NCI-H524 (cell line): ENCODE data around the gene KCNN1.
"Not testable (repeated sequence)": the region's sequence is repeated elsewhere in the genome, so short reads cannot be mapped to it uniquely, and the experiment has no call there.

Source experiments
- DNase-seq, 2 experiments: peaks; one replicate each; lab custom pipeline; 2025; lab: John Stamatoyannopoulos, UW

The KCNN1 gene

GRCh38 chr19:17969096-17969792, 2.3 kb downstream of the KCNN1 start:
- no peak for DNase-seq

- DNase-seq, result no peak
Observed at GRCh38 chr19:17972230-17972629, 5.3 kb downstream of the KCNN1 start.

- no peak for DNase-seq
Observed at GRCh38 chr19:17973759-17974158, 6.9 kb downstream of the KCNN1 start.

DNA sequence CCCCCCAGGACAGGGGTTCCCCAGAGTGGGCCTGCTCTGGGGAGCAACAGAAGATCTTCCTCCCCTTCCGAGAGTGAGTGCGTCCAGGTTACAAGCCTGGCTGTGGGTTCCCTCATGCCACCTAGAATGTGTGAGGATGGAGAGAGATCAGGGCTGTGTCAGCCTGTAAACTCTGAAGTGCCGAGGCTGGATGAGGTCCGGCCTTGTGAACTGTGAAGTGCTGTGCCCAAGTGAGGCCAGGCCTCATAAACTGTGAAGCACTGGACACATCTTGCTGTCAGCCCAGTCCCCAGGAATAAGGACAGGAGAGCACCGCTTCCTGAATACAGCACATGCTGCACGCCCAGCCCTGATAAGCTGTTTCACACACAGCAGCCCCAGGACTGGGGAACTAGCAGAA, 7.6 kb downstream of the KCNN1 start:
- no peak for DNase-seq

DNA sequence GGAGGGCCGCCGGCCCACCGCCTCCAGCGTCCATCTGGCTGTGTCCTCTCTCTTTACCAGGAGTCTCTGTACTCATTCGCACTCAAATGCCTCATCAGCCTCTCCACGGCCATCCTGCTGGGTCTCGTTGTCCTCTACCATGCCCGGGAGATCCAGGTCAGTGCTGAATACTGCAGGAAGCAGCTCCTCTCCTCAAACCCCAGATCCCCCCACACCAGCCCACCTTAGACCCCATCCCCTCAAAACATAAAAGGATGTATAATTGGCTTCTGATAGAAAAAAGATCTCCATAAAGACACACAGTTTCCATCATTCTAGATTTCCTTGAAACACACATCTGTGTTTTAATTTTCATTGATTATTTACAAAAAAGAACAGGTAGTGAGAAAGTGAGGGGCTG, 8.1 kb downstream of the KCNN1 start:
- DNase-seq, result no peak

- no peak for DNase-seq
Observed at GRCh38 chr19:17977021-17977420, 10.1 kb downstream of the KCNN1 start.

GRCh38 chr19:17977488-17977887, 10.6 kb downstream of the KCNN1 start:
- no peak for DNase-seq

- no peak for DNase-seq
Observed at GRCh38 chr19:17981611-17982010, 14.7 kb downstream of the KCNN1 start.

- DNase-seq, result no peak
Observed at GRCh38 chr19:17982430-17982829, 15.5 kb downstream of the KCNN1 start.

DNA sequence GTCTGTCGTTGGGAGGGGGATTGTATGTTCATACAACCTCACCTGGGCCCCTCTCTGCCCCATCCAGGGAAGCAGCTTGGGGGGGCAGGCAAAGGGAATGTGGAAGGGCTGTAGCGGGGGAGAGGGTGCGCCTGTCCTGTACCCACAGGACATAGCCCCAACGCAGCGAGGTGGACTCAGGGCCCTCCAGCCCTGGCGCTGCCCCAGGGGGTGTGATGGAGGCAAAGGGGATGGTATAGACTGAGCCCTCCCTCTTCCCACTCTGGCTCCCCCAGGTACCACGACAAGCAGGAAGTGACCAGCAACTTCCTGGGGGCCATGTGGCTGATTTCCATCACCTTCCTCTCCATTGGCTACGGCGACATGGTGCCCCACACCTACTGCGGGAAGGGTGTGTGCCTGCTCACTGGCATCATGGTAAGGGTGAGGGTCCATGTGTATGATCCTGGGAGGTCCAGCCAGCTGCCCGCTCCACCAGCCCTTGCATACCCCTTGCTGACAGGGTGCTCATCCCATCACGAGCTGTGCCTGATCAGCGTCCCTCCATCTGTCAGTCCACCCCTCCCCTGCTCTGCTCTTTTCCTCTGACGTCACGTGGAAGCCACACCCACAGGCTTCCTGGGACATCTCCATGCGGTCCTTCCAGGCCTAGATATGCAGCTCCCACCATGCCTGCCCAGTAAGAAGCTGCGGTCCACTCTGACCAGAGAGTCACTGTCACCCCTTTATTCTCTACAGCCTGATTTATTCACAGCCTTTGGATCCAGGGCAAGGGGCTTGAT, 18.3 kb downstream of the KCNN1 start:
- DNase-seq, result no peak

DNA sequence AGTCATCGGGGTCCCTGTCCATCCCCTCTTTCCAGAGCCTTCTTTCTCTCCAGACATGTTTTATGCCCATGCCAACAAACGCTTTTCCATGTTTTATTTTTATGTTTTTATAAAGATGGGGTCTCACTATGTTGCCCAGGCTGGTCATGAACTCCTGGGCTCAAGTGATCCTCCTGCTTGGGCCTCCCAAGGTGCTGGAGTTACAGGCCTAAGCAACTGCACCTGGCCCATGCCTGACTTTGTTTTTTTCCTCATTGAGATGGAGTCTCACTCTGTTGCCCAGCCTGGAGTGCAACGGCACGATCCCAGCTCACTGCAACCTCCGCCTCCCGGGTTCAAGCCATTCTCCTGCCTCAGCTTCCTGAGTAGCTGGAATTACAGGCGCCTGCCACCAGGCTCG, 19.7 kb downstream of the KCNN1 start:
- DNase-seq, result not testable (repeated sequence)

GRCh38 chr19:17988161-17988560, 21.3 kb downstream of the KCNN1 start:
- DNase-seq, result no peak

- no peak for DNase-seq
Observed at GRCh38 chr19:17989425-17990094, 22.7 kb downstream of the KCNN1 start.

DNA sequence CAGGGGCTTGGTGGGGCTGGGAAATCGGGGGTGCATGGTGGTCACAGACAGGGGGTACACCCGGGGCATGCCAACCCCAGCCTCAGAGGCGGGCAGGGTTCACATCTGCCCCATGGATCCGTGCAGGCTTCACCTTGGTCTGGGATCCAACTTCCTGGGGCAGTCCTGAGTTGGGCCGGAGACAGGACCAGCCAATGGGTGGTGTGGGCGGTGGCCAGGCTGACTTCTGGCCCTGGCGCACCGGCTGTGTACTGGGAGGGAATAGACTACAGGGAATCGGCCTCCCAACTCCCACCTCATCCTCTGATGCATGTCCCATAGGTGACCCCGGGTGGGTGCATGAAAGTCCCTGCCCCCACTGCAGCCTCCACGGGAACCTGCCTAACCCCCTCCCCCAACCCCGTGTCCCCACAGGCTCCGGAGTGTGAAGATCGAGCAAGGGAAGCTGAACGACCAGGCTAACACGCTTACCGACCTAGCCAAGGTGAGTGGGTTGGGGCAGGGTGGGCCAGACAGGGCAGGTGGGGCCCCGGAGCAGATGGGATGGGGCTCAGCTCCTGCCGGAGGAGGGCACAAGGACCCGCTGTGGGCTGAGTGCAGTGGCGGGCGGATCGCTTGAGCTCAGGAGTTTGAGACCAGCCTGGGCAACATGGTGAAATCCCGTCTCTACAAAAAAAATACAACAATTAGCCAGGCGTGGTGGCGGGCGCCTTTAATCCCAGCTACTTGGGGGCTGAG, 26.3 kb downstream of the KCNN1 start:
- no peak for DNase-seq

GRCh38 chr19:17996826-17997316, 30.0 kb downstream of the KCNN1 start:
- peak; percentile 22 to 76 for DNase-seq

GRCh38 chr19:17997969-17998826, 31.3 kb downstream of the KCNN1 start:
- DNase-seq, result no peak

DNA sequence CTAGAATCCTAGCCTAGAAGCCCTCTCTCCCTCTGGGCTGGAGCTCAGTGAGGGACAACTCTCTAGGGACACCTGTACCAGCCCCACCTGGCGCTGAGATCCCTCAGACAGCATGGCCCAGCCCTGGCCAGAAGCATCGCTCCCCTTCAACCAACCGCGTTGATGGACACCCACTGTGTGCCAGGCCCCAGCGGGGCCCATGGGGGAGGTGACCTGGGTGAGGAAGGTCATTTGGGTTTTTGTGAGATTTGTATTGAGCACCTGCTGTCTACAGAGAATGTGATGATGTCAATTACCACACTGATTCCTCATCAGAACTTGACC, 31.9 kb downstream of the KCNN1 start:
- no peak for DNase-seq

- DNase-seq, result no peak
Observed at GRCh38 chr19:17999684-18000479, 33.0 kb downstream of the KCNN1 start.

DNA sequence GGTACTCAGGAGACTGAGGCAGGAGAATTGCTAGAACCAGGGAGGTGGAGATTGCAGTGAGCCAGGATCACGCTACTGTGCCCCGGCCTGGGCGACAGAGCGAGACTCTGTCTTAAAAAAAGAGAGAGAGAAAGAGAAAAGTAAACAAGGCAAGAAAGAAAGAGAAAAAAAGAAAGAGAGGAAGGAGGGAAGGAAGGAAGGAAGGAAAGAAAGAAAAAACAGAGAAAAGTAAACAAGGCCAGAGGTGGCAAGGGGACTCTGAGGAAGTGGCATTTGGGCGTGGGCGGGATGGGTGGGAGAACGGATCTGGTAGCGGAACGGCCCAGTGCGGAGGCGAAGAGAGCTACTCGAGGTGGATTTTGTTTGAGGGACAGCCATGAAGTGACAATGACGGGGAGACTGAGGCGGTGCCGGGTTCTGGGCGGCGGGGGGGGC, 33.6 kb downstream of the KCNN1 start:
- no peak for DNase-seq
